HepG2 (cell line): Measurements from ENCODE around the gene ZAR1L. TPM values are rescaled to one million over a fixed set of nuclear protein-coding genes. Genes with fewer than 3 reads are reported as not detected.

ENCODE experiments used
- ARID5B ChIP-seq: IDR thresholded peaks from 2 replicates; pipeline ENCODE4 v1.4.0; 2020; ENCODE audit warnings: mild to moderate bottlenecking, missing genetic modification reagents
- FOSL2 ChIP-seq: sonication (generic); formaldehyde crosslinking; IDR thresholded peaks from 2 replicates; pipeline ENCODE4 v1.4.0; 2020; ENCODE audit warnings: missing genetic modification reagents
- GATAD2A ChIP-seq: IDR thresholded peaks from 2 replicates; pipeline ENCODE4 v1.6.1; 2016
- HNF4G ChIP-seq, 2 experiments: sonication (generic) in 1 of 2; formaldehyde crosslinking in 1 of 2; IDR thresholded peaks; 2 replicates each; pipeline versions ENCODE4 v1.4.0 to v1.6.1; 2011 to 2020; ENCODE audit warnings: borderline replicate concordance in 2 of 2, low read depth in 2 of 2, mild to moderate bottlenecking in 2 of 2, low read length in 1 of 2, missing genetic modification reagents in 1 of 2, moderate library complexity in 1 of 2
- MTF1 ChIP-seq: sonication (generic); formaldehyde crosslinking; IDR thresholded peaks from 2 replicates; pipeline ENCODE4 v1.5.0; 2020; ENCODE audit warnings: missing genetic modification reagents
- NR2C2 ChIP-seq: sonication (generic); formaldehyde crosslinking; IDR thresholded peaks from 2 replicates; pipeline ENCODE4 v1.4.0; 2020; ENCODE audit warnings: missing genetic modification reagents, mild to moderate bottlenecking, moderate library complexity, borderline replicate concordance
- NR2F6 ChIP-seq, 2 experiments: IDR thresholded peaks; 2 replicates each; pipeline ENCODE4 v1.6.1; 2016; ENCODE audit warnings: antibody characterized with exemption in 1 of 2, mild to moderate bottlenecking in 1 of 2
- SALL1 ChIP-seq: sonication (generic); formaldehyde crosslinking; IDR thresholded peaks from 2 replicates; pipeline ENCODE4 v1.8.0; 2022; ENCODE audit warnings: mild to moderate bottlenecking, missing genetic modification reagents
- TBX2 ChIP-seq: sonication (generic); formaldehyde crosslinking; IDR thresholded peaks from 2 replicates; pipeline ENCODE4 v1.5.0; 2020; ENCODE audit warnings: missing genetic modification reagents, mild to moderate bottlenecking, borderline replicate concordance
- TBX3 ChIP-seq: fragments of 450-650 bp; IDR thresholded peaks from 2 replicates; pipeline ENCODE4 v1.6.1; 2017; ENCODE audit warnings: antibody characterized with exemption, mild to moderate bottlenecking, inconsistent platforms, borderline replicate concordance
- TCF12 ChIP-seq, 2 experiments: fragments of 450-650 bp in 1 of 2; sonication (generic) in 1 of 2; formaldehyde crosslinking in 1 of 2; IDR thresholded peaks; 2 replicates each; pipeline versions ENCODE4 v1.6.1 to v1.8.0; 2017 to 2022; ENCODE audit warnings: antibody characterized with exemption in 1 of 2, mild to moderate bottlenecking in 1 of 2, missing genetic modification reagents in 1 of 2, moderate library complexity in 1 of 2
- TEAD3 ChIP-seq: optimal IDR thresholded peaks from 2 replicates; pipeline ENCODE3; 2016; ENCODE audit warnings: borderline replicate concordance
- ZMAT5 ChIP-seq: sonication (generic); formaldehyde crosslinking; IDR thresholded peaks from 2 replicates; pipeline ENCODE4 v1.5.0; 2020; ENCODE audit warnings: mild to moderate bottlenecking, low read depth, missing genetic modification reagents, borderline replicate concordance
- ZNF121 ChIP-seq: sonication (generic); formaldehyde crosslinking; IDR thresholded peaks from 2 replicates; pipeline ENCODE4 v1.5.0; 2020; ENCODE audit warnings: mild to moderate bottlenecking, missing genetic modification reagents
- ZNF18 ChIP-seq: sonication (generic); formaldehyde crosslinking; IDR thresholded peaks from 2 replicates; pipeline ENCODE4 v1.8.0; 2022; ENCODE audit warnings: mild to moderate bottlenecking, missing genetic modification reagents; ENCODE audit not compliant: insufficient replicate concordance
- ZNF256 ChIP-seq: sonication (generic); formaldehyde crosslinking; conservative IDR thresholded peaks from 2 replicates; pipeline ENCODE4 v1.4.0; 2020; ENCODE audit warnings: missing genetic modification reagents
- ZNF430 ChIP-seq: sonication (generic); formaldehyde crosslinking; IDR thresholded peaks from 2 replicates; pipeline ENCODE4 v1.9.0; 2021; ENCODE audit warnings: mild to moderate bottlenecking, missing genetic modification reagents
- polyA plus RNA-seq, 8 experiments: library from polyadenylated mRNA; depleted of rRNA in 3 of 8; stranded (reverse) in 7 of 8; unstranded in 1 of 8; fragments of >200 nt; fragmentation: Illumina TruSeq in 4 of 8; extraction: Trizol in 4 of 8; gene quantifications; 2 replicates each; pipeline versions ENCODE4 v1.2.1 to v1.2.3, GENCODE V29; 2011 to 2016; ENCODE audit warnings: low read depth in 4 of 8, missing spikeins in 1 of 8, mixed read lengths in 1 of 8; ENCODE audit not compliant: insufficient read depth in 1 of 8
- total RNA-seq, 5 experiments: library from RNA; depleted of rRNA; stranded (reverse); fragments of >200 nt; fragmentation: Illumina TruSeq; extraction: Trizol; gene quantifications; 2 replicates each; pipeline ENCODE4 v1.2.3, GENCODE V29; 2016; ENCODE audit warnings: low read depth in 1 of 5
- TF ChIP-seq, protein P1 (sequence below): sonication (generic); formaldehyde crosslinking; IDR thresholded peaks from 2 replicates; pipeline ENCODE4 v1.5.1; 2020; ENCODE audit warnings: mild to moderate bottlenecking, missing genetic modification reagents, moderate library complexity
- TF ChIP-seq, protein P2 (sequence below): IDR thresholded peaks from 2 replicates; pipeline ENCODE4 v1.6.1; 2016; ENCODE audit warnings: low read depth, borderline replicate concordance

ZAR1L gene
- total and polyA plus RNA-seq, 2 of the 13 experiments (the other 11 are each of a cell fraction or from before 2014, with no cell fraction given) = 0.09 TPM; not detected in 1

GRCh38 chr13:32256243-32256642, 58.9 kb downstream of the ZAR1L start (continued):
- TF ChIP-seq, protein P1, sequence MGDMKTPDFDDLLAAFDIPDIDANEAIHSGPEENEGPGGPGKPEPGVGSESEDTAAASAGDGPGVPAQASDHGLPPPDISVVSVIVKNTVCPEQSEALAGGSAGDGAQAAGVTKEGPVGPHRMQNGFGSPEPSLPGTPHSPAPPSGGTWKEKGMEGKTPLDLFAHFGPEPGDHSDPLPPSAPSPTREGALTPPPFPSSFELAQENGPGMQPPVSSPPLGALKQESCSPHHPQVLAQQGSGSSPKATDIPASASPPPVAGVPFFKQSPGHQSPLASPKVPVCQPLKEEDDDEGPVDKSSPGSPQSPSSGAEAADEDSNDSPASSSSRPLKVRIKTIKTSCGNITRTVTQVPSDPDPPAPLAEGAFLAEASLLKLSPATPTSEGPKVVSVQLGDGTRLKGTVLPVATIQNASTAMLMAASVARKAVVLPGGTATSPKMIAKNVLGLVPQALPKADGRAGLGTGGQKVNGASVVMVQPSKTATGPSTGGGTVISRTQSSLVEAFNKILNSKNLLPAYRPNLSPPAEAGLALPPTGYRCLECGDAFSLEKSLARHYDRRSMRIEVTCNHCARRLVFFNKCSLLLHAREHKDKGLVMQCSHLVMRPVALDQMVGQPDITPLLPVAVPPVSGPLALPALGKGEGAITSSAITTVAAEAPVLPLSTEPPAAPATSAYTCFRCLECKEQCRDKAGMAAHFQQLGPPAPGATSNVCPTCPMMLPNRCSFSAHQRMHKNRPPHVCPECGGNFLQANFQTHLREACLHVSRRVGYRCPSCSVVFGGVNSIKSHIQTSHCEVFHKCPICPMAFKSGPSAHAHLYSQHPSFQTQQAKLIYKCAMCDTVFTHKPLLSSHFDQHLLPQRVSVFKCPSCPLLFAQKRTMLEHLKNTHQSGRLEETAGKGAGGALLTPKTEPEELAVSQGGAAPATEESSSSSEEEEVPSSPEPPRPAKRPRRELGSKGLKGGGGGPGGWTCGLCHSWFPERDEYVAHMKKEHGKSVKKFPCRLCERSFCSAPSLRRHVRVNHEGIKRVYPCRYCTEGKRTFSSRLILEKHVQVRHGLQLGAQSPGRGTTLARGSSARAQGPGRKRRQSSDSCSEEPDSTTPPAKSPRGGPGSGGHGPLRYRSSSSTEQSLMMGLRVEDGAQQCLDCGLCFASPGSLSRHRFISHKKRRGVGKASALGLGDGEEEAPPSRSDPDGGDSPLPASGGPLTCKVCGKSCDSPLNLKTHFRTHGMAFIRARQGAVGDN (CRISPR knock-in tag) = peak; percentile 38; the same call in 1 of the 2 replicates
- 0 out of 2 replicates have a peak, but pooled peaks have one; percentile 12 for TF ChIP-seq FOSL2 (CRISPR knock-in tag)
- TF ChIP-seq MTF1 (CRISPR knock-in tag) = no peak
- peak; percentile 56; the same call in 1 of the 2 replicates for TF ChIP-seq ARID5B
- no peak for TF ChIP-seq TCF12 (IDR thresholded peaks at IDR 0.05)
- TF ChIP-seq TCF12 (CRISPR knock-in tag; IDR thresholded peaks at IDR 0.05) = 0 out of 2 replicates have a peak, but pooled peaks have one; percentile 31
- TF ChIP-seq NR2F6 (IDR thresholded peaks at IDR 0.05) = peak; percentile 83
- peak; percentile 86 for TF ChIP-seq NR2F6 (CRISPR knock-in tag; IDR thresholded peaks at IDR 0.05)
- TF ChIP-seq, protein P2, sequence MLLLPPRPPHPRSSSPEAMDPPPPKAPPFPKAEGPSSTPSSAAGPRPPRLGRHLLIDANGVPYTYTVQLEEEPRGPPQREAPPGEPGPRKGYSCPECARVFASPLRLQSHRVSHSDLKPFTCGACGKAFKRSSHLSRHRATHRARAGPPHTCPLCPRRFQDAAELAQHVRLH = no peak
- peak; percentile 96 for TF ChIP-seq ZNF121 (CRISPR knock-in tag)
- peak; percentile 17 for TF ChIP-seq TEAD3
- peak; percentile 72 for TF ChIP-seq NR2C2 (CRISPR knock-in tag)
- 0 out of 2 replicates have a peak, but pooled peaks have one; percentile 4 for TF ChIP-seq HNF4G (IDR thresholded peaks at IDR 0.05; ENCODE audit: borderline replicate concordance, low read depth, low read length)
- TF ChIP-seq HNF4G (CRISPR knock-in tag; IDR thresholded peaks at IDR 0.05; ENCODE audit: borderline replicate concordance, low read depth) = no peak
- peak; percentile 4; the same call in 1 of the 2 replicates for TF ChIP-seq ZNF430 (CRISPR knock-in tag)
- peak; percentile 42 for TF ChIP-seq GATAD2A (CRISPR knock-in tag)
- TF ChIP-seq SALL1 (CRISPR knock-in tag) = peak; percentile 25; the same call in 1 of the 2 replicates
- 0 out of 2 replicates have a peak, but pooled peaks have one; percentile 6 for TF ChIP-seq TBX2 (CRISPR knock-in tag)
- peak; percentile 87 for TF ChIP-seq ZNF18
- no peak for TF ChIP-seq ZNF256 (CRISPR knock-in tag)
- no peak for TF ChIP-seq ZMAT5 (CRISPR knock-in tag)
- TF ChIP-seq TBX3 = no peak
